ENCODE results near the gene GNB1. TPM values are rescaled to one million over a fixed set of nuclear protein-coding genes. Genes with fewer than 3 reads are reported as not detected.
"Not testable (repeated sequence)": the region's sequence is repeated elsewhere in the genome, so short reads cannot be mapped to it uniquely, and the experiment has no call there.

Gene GNB1
- total RNA-seq, 1 donor from 2014 or later: 383 TPM

DNA sequence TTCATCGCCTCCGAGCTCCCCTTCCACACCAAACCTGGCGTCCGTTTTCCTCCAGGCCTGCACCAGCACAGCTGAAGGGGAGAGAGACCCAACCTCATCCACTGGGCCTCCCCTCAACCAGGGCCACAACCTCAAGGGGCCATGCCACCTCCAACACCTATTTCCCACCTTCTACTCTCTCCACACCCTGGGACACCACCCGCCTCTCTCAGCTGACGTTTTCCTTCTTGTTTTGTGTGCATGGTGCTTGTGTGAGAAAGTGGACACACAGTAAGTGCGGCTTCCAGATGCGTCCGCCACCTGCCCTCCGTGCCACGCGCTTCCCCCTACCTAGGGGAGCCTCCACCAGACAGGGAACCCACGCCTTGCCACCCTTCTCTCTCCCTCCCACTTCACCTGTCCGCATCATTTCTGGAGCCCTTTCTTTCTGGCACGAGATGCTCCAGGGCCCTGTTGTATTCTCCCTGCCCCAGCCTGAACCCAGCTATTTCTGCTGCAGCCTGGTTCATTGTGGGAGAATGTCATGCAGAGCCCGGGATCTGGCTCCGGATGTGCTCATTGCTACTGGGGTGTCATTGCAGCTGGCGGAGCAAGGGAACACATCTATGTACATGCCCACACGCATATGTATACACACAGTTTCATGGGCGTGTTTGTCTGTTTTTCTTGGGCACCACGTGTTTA, 1.3 kb upstream of the GNB1 start:
- intact Hi-C loops (cut with micrococcal nuclease): no loop called here

DNA sequence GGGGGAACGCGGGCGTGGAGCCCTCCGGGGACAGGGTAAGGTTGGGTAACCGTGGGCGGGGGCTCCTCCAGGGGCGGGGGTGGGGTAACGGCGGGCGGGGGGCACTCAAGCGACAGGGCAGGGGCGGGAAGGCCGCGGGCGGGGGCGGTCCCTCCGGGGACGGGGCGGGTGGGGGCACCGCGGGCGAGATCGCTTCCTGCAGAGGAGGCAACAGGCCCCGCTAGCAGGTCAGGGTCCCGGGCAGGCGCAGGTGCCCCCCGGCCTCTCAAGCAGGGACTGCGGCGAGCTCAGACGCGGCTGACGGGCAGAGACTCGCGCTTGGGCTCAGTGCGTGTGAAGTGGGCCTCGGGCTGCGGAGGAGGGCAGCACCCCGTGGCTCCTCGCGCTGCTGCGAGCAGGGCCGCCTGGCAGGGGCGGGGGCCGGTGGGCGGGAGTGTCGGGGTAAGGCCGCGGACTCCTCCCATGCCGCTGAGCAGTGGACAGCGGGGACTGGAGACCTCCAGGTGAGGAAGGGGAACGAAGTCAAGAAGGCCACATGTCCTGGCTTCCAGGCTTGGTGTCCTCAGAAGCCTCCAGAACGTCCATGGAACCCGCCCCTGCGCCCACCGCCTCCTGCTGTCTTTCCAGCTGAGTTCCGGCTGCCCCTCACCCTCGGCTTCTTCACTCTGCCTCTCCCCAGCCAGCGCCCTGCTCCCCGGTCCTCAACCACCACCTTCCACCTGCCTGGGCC, 627 bp upstream of the GNB1 start:
- intact Hi-C loops (cut with micrococcal nuclease): loop anchor here (2.0 kb wide), 2 partner anchors 17 to 111 kb away; no protein-coding TSS in a partner anchor

DNA sequence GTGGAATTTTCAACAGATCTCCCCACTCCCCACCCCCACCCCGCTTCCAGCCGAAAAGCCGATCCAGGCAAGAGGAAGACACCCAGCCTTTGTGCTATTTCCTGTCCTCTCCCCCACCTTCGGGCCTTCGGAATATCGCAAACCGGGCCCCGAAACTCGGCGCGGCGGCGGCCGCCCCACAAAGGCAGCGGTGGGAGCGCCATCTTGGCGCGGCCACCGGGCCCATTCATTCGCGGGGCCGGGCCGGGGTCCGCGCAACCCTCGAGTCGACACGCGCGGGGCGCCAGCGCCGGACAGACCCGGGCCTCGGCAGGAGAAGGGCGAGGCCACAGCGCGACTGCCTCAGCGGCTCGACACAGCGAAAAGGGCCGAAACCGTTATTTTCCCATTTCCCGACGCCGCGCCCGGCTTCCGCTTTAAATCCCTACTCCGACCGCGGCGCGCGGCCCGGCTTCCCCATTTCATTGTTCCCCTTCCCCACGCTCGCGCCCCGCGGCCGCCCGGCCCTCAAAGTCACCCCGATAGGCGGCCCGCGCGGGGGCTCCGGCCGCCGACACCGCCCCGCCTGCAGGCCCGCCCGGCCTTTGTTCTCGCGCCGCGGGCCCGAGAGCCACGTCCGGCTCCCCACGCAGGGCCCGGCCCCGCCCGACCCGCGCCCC, 911 bp downstream of the GNB1 start:
- intact Hi-C loops (cut with micrococcal nuclease): loop anchor here (2.0 kb wide), 2 partner anchors 19 to 109 kb away; no protein-coding TSS in a partner anchor

DNA sequence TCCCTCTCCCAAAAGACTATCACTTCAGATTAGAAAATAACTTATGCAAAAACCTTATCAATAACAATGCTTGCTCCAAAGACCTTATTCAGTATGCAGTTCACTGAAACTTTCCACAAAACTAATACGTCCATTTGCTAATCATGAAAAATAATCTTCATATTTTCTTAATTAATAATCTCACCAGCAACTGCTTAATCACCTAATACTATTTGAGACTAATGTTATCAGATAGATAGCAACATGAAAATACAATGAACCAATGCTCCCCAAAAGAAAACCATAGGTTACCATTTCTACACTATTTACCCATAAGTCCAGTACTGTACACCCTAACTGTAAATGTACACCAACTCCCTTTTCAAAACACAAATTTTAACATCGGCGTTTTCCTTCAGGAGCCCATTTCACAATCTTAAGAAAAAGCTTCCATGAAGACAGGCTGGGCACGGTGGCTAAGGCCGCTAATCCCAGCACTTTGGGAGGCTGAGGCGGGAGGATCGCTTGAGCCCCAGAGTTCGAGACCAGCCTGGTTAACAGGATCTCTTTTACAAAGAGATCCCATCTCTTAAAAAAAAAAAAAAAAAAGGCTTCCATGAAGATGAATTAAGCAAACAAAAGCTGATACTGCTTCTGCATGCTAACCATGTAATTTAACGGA, 1.7 kb downstream of the GNB1 start:
- intact Hi-C loops (cut with micrococcal nuclease): no loop called here

DNA sequence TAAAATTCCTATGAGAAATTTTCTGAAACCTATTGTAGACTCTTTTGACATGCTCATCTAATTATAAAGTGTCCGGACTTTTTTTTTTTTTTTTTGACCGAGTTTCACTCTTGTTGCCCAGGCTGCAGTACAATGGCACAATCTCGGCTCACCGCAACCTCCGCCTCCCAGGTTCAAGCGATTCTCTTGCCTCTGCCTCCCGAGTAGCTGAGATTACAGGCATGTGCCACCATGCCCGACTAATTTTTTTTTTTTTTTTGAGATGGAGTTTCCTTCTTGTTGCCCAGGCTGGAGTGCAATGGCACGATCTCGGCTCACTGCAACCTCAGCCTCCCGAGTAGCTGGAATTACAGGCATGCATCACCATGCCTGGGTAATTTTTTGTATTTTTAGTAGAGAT, 7.0 kb downstream of the GNB1 start:
- intact Hi-C loops (cut with micrococcal nuclease): not testable (repeated sequence)

DNA sequence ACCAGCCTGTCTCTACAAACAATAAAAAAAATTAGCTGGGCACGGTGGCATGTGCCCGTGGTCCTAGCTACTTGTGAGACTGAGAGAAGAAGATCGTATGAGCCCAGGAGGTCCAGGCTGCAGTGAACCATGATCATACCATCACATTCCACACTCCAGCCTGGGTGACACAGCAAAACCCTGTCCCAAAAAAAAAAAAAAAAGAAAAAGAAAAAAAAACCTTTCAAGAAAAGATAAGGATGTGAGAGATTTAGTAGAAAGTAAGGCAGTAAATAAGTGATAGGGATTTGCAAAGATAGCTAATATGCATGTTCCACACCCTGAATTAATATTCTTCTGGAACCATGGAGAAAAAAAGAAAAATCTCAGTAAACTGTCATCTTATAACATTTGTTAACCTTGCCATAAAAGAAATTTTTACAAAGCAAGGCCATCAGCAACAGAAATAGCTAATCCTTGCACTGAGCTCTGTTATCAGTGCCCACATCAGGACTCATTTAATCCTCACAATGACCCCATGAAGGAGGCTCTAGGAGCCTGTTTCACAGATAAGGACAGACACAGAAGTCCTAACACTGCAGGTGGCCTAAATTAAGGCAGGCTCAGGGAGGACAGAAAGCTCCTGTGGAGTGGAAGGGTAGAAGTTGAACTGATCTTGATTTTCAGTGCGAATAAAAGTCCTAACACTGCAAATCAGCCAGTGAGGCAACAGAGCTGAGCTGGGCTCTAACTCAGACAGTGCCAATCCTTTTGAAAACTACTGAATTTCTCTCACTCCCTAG, 7.6 kb downstream of the GNB1 start:
- intact Hi-C loops (cut with micrococcal nuclease): no loop called here

DNA sequence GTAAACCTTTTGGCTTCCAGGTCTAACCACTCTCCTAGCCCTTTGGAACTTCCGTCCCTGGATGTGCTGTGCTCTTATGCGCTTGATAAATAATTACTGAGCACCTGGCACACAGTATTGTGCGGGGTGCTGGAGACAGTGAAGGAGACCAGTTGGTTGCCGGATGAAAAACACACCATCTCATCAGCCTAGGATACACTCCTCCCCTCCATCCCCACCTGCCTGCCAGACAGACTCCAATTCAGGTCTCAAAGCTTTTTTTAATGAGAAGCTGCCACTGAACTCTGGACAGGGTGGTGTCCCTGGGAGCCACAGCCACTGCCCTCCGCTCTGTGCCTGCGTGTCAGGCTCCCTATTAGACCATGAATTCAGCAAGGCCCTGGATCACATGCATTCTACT, 9.2 kb downstream of the GNB1 start:
- intact Hi-C loops (cut with micrococcal nuclease): no loop called here

DNA sequence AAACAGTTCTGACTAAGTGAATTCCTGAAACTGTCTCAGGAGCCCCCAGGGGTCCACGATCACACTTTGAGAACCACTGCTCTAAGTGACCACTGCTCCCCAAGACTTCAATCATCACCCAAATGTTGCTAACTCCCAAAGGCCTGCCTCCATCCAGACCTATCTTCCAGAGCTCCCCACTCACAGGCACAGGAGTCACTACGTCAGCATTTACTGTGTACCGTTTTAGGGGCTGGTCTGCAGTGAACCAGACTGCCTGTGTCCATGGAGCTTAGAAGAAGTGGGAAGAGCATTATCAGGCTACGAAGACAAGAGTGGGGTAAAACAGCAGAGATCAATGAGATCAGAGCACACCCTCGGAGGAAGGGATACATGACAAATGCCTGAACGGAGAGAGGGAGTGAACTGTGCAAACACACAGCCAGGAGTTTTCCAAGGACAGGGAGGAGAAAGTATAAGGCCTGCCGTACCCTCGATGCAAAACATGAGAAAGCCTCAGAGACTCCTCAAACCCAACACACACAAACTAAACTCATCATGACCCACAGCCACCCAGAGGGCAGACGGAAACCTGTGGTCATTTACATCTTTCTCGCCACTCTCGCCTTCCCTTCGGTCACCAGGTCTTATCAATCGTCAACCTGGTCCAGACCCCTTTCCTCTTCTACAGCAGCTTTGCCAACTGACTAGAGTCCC, 10.1 kb downstream of the GNB1 start:
- intact Hi-C loops (cut with micrococcal nuclease): no loop called here

DNA sequence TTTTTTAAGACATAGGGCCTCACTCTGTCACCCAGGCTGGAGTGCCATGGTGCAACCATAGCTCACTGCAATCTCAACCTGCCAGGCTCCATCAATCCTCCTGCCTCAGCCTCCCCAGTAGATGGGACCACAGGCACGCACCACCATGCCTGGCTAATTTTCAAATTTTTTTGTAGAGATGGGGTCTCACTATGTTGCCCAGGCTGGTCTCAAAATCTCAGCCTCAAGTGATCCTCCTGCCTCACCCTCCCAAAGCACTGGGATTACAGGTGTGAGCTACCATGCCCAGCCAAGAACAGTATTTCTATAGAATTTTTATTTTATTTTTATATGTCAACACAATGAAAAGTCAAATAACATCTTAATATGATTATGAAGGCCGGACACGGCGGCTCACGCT, 10.9 kb downstream of the GNB1 start:
- intact Hi-C loops (cut with micrococcal nuclease): no loop called here

DNA sequence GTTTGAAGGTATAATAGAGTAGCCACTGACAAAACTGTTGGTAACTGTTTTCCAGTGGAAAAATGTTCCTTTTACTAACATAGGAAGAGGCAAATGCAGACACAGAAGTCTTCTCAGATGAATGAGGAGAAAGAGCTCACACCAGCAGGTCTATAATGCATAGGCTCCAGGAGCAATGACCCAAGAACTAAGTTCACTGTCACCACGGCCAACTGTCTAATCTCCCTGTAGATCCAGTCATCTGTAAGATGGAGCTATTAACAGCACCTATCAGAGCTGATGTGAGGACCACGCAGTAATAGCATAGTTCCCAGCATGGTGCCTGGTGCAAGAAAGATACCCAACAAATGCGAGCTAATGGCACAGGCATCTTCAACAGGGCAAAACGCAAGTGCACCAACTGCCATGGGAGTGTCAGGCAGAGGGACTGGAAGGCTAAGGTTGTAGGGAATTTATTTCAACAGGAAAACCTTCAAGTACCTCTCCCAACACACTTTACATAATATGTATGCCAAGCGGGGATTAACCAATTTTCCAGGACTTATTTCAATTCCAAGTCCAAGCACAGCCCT, 12.9 kb downstream of the GNB1 start:
- intact Hi-C loops (cut with micrococcal nuclease): no loop called here

DNA sequence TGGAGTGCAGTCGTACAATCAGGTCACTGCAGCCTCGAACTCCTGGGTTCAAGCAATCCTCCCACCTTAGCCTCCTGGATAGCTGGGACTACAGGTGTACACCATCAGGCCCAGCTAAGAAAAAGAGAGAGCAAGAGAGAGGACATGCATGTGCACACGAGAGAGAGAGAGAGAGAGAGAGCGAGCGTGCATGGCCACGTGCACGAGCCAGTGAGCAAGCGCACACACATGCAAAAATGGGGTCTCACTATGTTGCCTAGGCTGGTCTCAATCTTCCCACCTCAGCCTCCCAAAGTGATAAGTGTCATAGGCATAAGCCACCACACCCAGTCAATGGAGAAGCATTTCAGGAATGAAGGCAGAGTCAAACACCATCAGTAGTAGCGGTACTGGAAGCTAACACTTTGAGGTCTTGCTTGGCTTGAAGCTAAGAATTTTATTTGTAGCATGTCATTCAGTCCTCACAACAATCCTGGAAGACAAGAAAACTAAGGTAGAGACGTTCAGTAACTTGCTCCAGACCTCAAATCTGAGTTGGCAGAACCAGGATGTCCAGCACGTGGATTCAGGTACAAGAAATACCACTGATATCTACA, 14.5 kb downstream of the GNB1 start:
- intact Hi-C loops (cut with micrococcal nuclease): no loop called here

DNA sequence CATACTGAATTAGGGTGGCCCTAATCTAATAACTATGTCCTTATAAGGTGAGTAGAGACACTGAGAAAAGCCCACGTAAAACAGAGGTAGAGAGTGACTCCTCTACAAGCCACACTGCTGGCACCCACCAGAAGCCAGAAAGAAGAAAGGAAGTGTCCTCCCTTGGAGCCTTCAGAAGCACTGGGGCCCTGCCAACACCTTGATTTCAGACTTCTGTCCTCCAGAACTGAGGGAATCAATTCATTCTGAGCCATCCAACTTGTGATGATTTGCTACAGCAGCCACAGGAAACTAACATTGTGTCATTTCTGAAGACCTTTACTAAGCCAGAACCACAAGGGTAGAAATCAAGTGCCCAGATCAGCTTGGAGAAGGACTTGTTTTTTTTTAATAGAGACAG, 15.0 kb downstream of the GNB1 start:
- intact Hi-C loops (cut with micrococcal nuclease): no loop called here

DNA sequence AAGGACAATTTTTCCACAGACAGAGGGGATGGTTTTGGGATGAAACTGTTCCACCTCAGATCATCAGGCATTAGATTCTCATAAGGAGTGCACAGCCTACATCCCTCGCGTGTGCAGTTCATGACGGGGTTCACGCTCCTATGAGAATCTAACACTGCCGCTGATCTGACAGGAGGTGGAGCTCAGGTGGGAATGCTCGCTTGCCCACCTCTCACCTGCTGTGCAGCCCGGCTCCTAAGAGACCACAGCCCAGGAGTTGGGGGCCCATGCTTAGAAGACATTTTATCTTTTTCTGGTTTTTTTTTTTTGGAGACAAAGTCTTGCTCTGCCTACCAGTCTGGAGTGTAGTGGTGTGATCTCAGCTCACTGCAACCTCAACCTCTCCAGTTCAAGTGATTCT, 16.0 kb downstream of the GNB1 start:
- intact Hi-C loops (cut with micrococcal nuclease): no loop called here

DNA sequence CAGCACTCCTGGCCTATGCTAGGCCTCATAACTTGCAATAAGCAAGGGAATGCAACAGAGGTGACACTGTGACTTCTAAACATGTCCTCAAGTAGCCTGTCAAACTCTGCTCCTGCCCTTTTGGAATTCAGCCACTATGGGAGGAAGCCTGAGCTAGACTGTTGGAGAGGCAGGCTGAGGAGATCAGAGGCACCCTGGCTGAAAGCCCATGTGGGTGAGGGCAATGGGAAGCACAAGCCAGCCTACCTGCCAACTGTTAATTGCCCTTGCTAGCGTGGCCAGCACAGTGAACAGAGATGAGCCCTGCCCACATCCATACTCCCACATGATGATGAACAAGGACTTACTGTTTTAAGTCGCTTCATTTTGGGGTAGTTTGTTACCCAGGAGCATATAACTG, 17.7 kb downstream of the GNB1 start:
- intact Hi-C loops (cut with micrococcal nuclease): no loop called here

DNA sequence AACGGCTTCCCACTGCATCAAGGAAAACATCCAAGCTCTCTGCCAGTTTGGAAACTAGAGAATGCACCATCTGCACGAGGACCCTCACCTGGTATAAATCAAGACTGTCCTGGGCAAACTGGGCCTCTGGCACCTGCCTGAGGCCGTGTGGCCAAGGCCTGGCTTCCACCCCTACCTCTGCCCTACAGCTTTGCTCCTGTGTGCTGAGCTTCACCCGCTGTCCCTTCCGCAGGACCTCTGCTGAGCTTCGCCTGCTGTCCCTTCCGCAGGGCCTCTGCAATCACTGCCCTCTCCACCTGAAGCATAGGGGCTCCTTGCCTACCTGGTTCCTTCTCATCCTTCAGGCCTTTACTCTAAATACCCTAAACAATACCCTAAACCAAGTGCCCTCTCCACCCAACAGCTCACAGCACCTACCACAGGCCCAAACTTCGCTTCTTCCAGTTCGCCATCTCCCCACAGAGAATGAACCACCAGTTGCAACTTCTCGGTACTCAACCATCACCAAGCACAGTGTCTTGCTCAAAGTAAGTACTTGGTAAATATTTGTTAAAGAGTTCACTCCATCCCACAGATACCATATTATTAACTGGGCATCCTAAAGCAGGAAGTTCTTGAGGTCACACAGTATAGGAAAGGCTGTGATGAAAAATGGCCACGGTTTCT, 18.4 kb downstream of the GNB1 start:
- intact Hi-C loops (cut with micrococcal nuclease): no loop called here

DNA sequence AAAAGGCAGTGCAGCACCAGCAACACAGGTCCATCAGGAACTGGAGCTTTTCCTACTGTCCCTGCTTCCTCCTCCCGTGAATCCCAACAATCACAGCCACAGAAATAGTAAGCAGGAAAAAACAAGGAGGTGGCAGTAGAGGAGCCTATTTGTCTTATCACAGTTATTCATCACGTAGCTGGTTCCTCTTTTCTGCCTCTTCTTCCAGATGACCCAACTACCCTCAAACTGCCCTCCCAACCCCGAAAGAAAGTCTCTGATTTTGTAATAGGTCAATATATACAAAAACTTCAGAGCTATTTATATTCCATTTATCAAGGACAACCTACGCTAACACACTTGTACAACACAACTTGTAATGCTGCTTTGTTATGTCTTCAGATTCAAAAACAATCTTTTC, 21.4 kb downstream of the GNB1 start:
- intact Hi-C loops (cut with micrococcal nuclease): no loop called here

DNA sequence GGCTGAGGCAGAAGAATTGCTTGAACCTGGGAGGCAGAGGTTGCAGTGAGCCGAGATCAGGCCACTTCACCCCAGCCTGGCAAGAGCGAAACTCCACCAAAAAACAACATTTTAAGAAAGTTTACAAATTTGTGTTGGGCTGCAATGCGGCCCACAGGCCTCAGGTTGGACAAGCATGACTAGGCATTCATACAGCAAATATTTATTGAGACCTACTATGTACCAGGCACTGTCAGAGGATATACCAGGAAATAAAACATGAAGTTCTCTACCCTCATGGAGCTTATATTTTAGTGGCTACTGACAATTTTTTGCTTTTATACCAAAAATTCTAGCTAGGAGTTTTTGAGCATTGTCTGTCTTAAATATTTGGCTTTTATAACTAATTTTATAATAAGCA, 23.7 kb downstream of the GNB1 start:
- intact Hi-C loops (cut with micrococcal nuclease): no loop called here

DNA sequence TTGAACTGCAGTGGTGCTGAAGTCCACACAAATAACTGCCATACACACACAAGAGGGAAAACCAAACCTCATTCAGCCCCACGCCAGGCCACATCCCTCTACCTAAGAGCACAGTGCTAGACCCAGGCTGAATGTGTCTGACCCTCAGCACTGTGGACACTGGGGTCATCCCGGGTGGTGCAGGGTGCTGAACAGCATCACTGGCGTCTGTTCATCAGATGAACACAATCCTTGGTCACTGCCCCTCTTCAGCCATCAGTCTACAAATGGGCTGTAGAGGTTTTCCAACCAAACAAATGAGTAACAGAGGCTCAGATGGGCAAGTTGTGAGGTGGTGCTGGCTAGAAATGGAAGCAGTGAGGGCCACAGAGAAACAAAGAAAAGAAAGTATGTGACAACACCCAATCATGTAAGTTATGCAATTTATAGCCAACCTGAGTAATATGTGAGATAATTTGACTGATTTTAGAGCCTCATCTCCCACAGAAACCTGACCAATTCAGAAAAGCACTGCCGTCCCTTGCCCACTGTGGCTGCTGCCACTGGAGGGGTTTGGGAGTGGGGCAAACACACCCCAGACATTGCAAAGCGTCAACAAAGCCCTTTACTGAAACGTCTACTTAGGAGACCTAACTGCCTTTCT, 27.9 kb downstream of the GNB1 start:
- intact Hi-C loops (cut with micrococcal nuclease): no loop called here
